Breast epithelium (tissue), 4 donors: Measurements from ENCODE around the gene RACGAP1. TPM values are rescaled to one million over a fixed set of nuclear protein-coding genes. Genes with fewer than 3 reads are reported as not detected.
"Not testable (repeated sequence)": the region's sequence is repeated elsewhere in the genome, so short reads cannot be mapped to it uniquely, and the experiment has no call there.

Experiments used
- DNase-seq, 2 donors: peaks; one replicate each; pipeline ENCODE4 v3.0.0-alpha.2; 2019; ENCODE audit warnings: low spot score in 2 of 2
- H3K27ac ChIP-seq, 2 donors: fragments of 200-600 bp; sonication (generic) in 1 of 2; one replicate each; pipeline ENCODE4 v1.5.1; 2016 to 2019; ENCODE audit warnings: mild to moderate bottlenecking in 1 of 2
- H3K27me3 ChIP-seq, 2 donors: fragments of 200-600 bp; sonication (generic) in 1 of 2; one replicate each; pipeline versions ENCODE4 v1.5.1 to v1.6.0; 2017 to 2019; ENCODE audit warnings: control low read depth in 1 of 2, mild to moderate bottlenecking in 1 of 2
- H3K36me3 ChIP-seq: fragments of 200-600 bp; one replicate; pipeline ENCODE4 v1.5.1; 2019
- H3K4me1 ChIP-seq, 2 donors: fragments of 200-600 bp; sonication (generic); one replicate each; pipeline ENCODE4 v1.5.1; 2016 to 2019; ENCODE audit warnings: control low read depth in 1 of 2
- H3K4me3 ChIP-seq, 3 donors: fragments of 200-600 bp; sonication (generic); 1 replicate in 2 of 3; 2 replicates in 1 of 3; pipeline ENCODE4 v1.5.1; 2016 to 2019; ENCODE audit warnings: mild to moderate bottlenecking in 3 of 3, moderate library complexity in 2 of 3
- H3K9me3 ChIP-seq, 2 donors: fragments of 200-600 bp; sonication (generic) in 1 of 2; one replicate each; pipeline ENCODE4 v1.5.1; 2016 to 2019; ENCODE audit warnings: control low read depth in 1 of 2
- CTCF ChIP-seq, 3 donors: fragments of 450-650 bp; IDR thresholded peaks; one replicate each; pipeline ENCODE4 v1.5.1; 2016 to 2017; ENCODE audit warnings: antibody characterized with exemption in 3 of 3, mild to moderate bottlenecking in 3 of 3, moderate library complexity in 3 of 3
- POLR2A ChIP-seq: fragments of 450-650 bp; IDR thresholded peaks from one replicate; pipeline ENCODE4 v1.6.1; 2016; ENCODE audit warnings: antibody characterized with exemption, mild to moderate bottlenecking, moderate library complexity
- POLR2AphosphoS5 ChIP-seq, 3 donors: sonication (generic); formaldehyde crosslinking; IDR thresholded peaks; one replicate each; pipeline ENCODE4 v1.6.1; 2017; ENCODE audit warnings: antibody characterized with exemption in 3 of 3
- intact Hi-C: fragments of 100-400 bp; cut with DNase I; formaldehyde crosslinking; loops from one replicate; pipeline ENCODE4 v1.15.1; 2023; ENCODE audit warnings: low total_unique reads
- total RNA-seq, 3 donors: library from RNA; depleted of rRNA; stranded (reverse); fragments of >200 nt; gene quantifications; one replicate each; pipeline ENCODE4 v1.1.0, GENCODE V29; 2016

Gene RACGAP1
- total RNA-seq, 3 donors from 2014 or later: 7.5 to 33.9 (median 11.1) TPM

- no peaks in the 10 kb centered on the region for H3K36me3 ChIP-seq
- no peaks in the 10 kb centered on the region for H3K9me3 ChIP-seq
- no peak overlapping the region for H3K4me3 ChIP-seq
- no peaks in the 10 kb centered on the region for H3K4me1 ChIP-seq
- DNase-seq: no peak
- intact Hi-C loops: no loop called here
- no peaks in the 10 kb centered on the region for H3K27me3 ChIP-seq
- no peak overlapping the region for H3K27ac ChIP-seq
- no peak for TF ChIP-seq POLR2A
- TF ChIP-seq CTCF (IDR thresholded peaks at IDR 0.05): no peak
- TF ChIP-seq POLR2AphosphoS5 (IDR thresholded peaks at IDR 0.05): no peak
Observed at GRCh38 chr12:50040657-50041056, 15.4 kb upstream of the RACGAP1 start.

GRCh38 chr12:50039151-50039835 lies 14.0 kb upstream of the RACGAP1 start:
- Histone ChIP-seq H3K27me3 (no peaks in the 10 kb centered on the region), H3K4me3 (no peak overlapping the region), H3K4me1 (no peaks in the 10 kb centered on the region), H3K36me3 (no peaks in the 10 kb centered on the region), H3K9me3 (no peaks in the 10 kb centered on the region), H3K27ac (no peak overlapping the region)
- peak; percentile 63 to 77 (median 70) for TF ChIP-seq CTCF (IDR thresholded peaks at IDR 0.05)
- no peak for TF ChIP-seq POLR2AphosphoS5 (IDR thresholded peaks at IDR 0.05)
- intact Hi-C loops: no loop called here
- peak; percentile 50 to 79 for DNase-seq

- intact Hi-C loops: no loop called here
- no peak for DNase-seq
Observed at GRCh38 chr12:50038336-50038735, 13.0 kb upstream of the RACGAP1 start.

GRCh38 chr12:50032854-50033581 lies 7.7 kb upstream of the RACGAP1 start:
- no peak for DNase-seq
- Histone ChIP-seq H3K4me1 (no peaks in the 10 kb centered on the region), H3K36me3 (no peaks in the 10 kb centered on the region), H3K27me3 (peaks cover 3 to 8% of the 10 kb centered on the region in 2 donors), H3K4me3 (peak overlapping the region; percentile 23 to 57 (median 34)), H3K27ac (no peak overlapping the region), H3K9me3 (no peaks in the 10 kb centered on the region)
- no peak for TF ChIP-seq POLR2AphosphoS5 (IDR thresholded peaks at IDR 0.05)
- no peak for TF ChIP-seq CTCF (IDR thresholded peaks at IDR 0.05)
- TF ChIP-seq POLR2A: no peak
- intact Hi-C loops: no loop called here

More at GRCh38 chr12:50038336-50038735, 13.0 kb upstream of the RACGAP1 start:
- no peak overlapping the region for H3K27ac ChIP-seq
- H3K4me1 ChIP-seq: no peaks in the 10 kb centered on the region
- H3K36me3 ChIP-seq: no peaks in the 10 kb centered on the region
- TF ChIP-seq POLR2AphosphoS5 (IDR thresholded peaks at IDR 0.05) (no peak), POLR2A (no peak), CTCF (IDR thresholded peaks at IDR 0.05) (no peak)
- no peaks in the 10 kb centered on the region for H3K27me3 ChIP-seq
- no peak overlapping the region for H3K4me3 ChIP-seq
- no peaks in the 10 kb centered on the region for H3K9me3 ChIP-seq

- no peak for TF ChIP-seq POLR2AphosphoS5 (IDR thresholded peaks at IDR 0.05)
- no peak for TF ChIP-seq CTCF (IDR thresholded peaks at IDR 0.05)
- TF ChIP-seq POLR2A: no peak
- Histone ChIP-seq H3K4me1 (no peaks in the 10 kb centered on the region), H3K27me3 (peaks cover 3 to 8% of the 10 kb centered on the region in 2 donors), H3K9me3 (no peaks in the 10 kb centered on the region), H3K36me3 (no peaks in the 10 kb centered on the region), H3K27ac (no peak overlapping the region), H3K4me3 (peak overlapping the region; percentile 23 to 57 (median 34))
- no peak for DNase-seq
- intact Hi-C loops: no loop called here
Observed at GRCh38 chr12:50032515-50032853, 7.2 kb upstream of the RACGAP1 start.

- DNase-seq, H3K4me3 ChIP-seq, H3K9me3 ChIP-seq, intact Hi-C loops, H3K4me1 ChIP-seq, H3K27ac ChIP-seq, H3K27me3 ChIP-seq, H3K36me3 ChIP-seq: not testable (repeated sequence)
Observed at GRCh38 chr12:50030449-50030848, 5.2 kb upstream of the RACGAP1 start.
